Spleen (tissue), 11 donors: ENCODE results near the gene UGT1A7. TPM values are rescaled to one million over a fixed set of nuclear protein-coding genes. Genes with fewer than 3 reads are reported as not detected.
"Not testable (repeated sequence)": the region's sequence is repeated elsewhere in the genome, so short reads cannot be mapped to it uniquely, and the experiment has no call there.

Experiments
- DNase-seq: peaks from one replicate; pipeline ENCODE4 v3.0.0-alpha.2; 2020
- H3K27ac ChIP-seq, 8 donors: fragments of 200-600 bp; sonication (generic) in 7 of 8; 1 replicate in 4 of 8; 2 replicates in 4 of 8; pipeline versions ENCODE4 v1.5.0 to v1.8.0; 2016 to 2021; ENCODE audit warnings: inconsistent platforms in 4 of 8, mild to moderate bottlenecking in 4 of 8, moderate library complexity in 1 of 8
- H3K27me3 ChIP-seq, 7 donors: fragments of 200-600 bp; sonication (generic) in 6 of 7; replicated peaks in 1 of 7; 1 replicate in 4 of 7; 2 replicates in 3 of 7; pipeline versions ENCODE4 v1.5.0 to v1.8.0; 2016 to 2021; ENCODE audit warnings: inconsistent platforms in 3 of 7, mild to moderate bottlenecking in 1 of 7
- H3K36me3 ChIP-seq, 6 donors: fragments of 200-600 bp; sonication (generic) in 5 of 6; 1 replicate in 4 of 6; 2 replicates in 2 of 6; pipeline versions ENCODE4 v1.5.0 to v1.8.0; 2016 to 2021; ENCODE audit warnings: inconsistent platforms in 2 of 6
- H3K4me1 ChIP-seq, 6 donors: fragments of 200-600 bp; sonication (generic) in 5 of 6; 1 replicate in 3 of 6; 2 replicates in 3 of 6; pipeline versions ENCODE4 v1.5.0 to v1.8.0; 2016 to 2021; ENCODE audit warnings: inconsistent platforms in 3 of 6
- H3K4me3 ChIP-seq, 8 donors: fragments of 200-600 bp; sonication (generic) in 7 of 8; 1 replicate in 4 of 8; 2 replicates in 4 of 8; pipeline versions ENCODE4 v1.5.0 to v1.8.0; 2016 to 2021; ENCODE audit warnings: inconsistent platforms in 4 of 8, mild to moderate bottlenecking in 4 of 8, moderate library complexity in 2 of 8
- H3K9me3 ChIP-seq, 8 donors: fragments of 200-600 bp; sonication (generic) in 7 of 8; 1 replicate in 4 of 8; 2 replicates in 4 of 8; pipeline versions ENCODE4 v1.5.0 to v1.8.0; 2016 to 2021; ENCODE audit warnings: inconsistent platforms in 4 of 8
- CTCF ChIP-seq, 11 experiments: fragments of 200-600 bp in 7 of 11; fragments of 450-650 bp in 4 of 11; sonication (generic) in 4 of 11; IDR thresholded peaks in 8 of 11; conservative IDR thresholded peaks in 3 of 11; 1 replicate in 7 of 11; 2 replicates in 4 of 11; pipeline versions ENCODE4 v1.4.0 to v1.8.0; 2016 to 2021; ENCODE audit warnings: antibody characterized with exemption in 11 of 11, inconsistent platforms in 4 of 11, mild to moderate bottlenecking in 1 of 11
- POLR2A ChIP-seq, 3 donors: fragments of 450-650 bp; IDR thresholded peaks; one replicate each; pipeline ENCODE4 v1.5.1; 2017; ENCODE audit warnings: antibody characterized with exemption in 3 of 3, mild to moderate bottlenecking in 1 of 3
- POLR2AphosphoS5 ChIP-seq, 3 donors: sonication (generic); formaldehyde crosslinking; IDR thresholded peaks; one replicate each; pipeline ENCODE4 v1.5.1; 2017; ENCODE audit warnings: antibody characterized with exemption in 3 of 3
- WGBS, 5 donors: extraction: QIAGEN DNeasy Blood & Tissue Kit in 3 of 5; methylation state at CpG; one replicate each; pipeline versions ENCODE4 v1.1.5 to v1.1.7; 2013 to 2018; 5-methylcytosine and 5-hydroxymethylcytosine counted together
- intact Hi-C: fragments of 100-400 bp; cut with DNase I; formaldehyde crosslinking; loops from one replicate; pipeline ENCODE4 v1.15.0; 2023; ENCODE audit warnings: low total_unique reads
- polyA plus RNA-seq, 3 donors: library from polyadenylated mRNA; stranded (reverse); fragments of 200-250 nt; gene quantifications; one replicate each; pipeline ENCODE4 v1.2.1, GENCODE V29; 2013
- total RNA-seq, 7 donors: library from RNA; depleted of rRNA in 3 of 7; stranded (reverse); fragments of >200 nt in 3 of 7; fragmentation: NEBNext Ultra II Directional in 4 of 7; extraction: Animal tissue kit (Norgen Biotek cat#: 25700) in 4 of 7; gene quantifications; one replicate each; pipeline versions ENCODE4 v1.1.0 to v1.2.1, GENCODE V29; 2016 to 2021
- donor health status: healthy with polysubstance abuse.
- donor health status: DM: no; HTN: no; CAD: no; lungs with moderate emphysema.
- donor health status: DM: no; HTN: no; CAD: no.
- donor health status: Bipolar disorder and iron deficiency.
- donor health status: healthy.
- donor health status: DM: no; HTN: no; CAD: no.
- donor health status: DM: yes; HTN: yes; CAD: no.

UGT1A7 gene
- total and polyA plus RNA-seq, 10 donors: 0.03 TPM; not detected in 9

- no peaks in the 10 kb centered on the region for H3K36me3 ChIP-seq
- intact Hi-C loops: no loop called here
- TF ChIP-seq POLR2AphosphoS5 (IDR thresholded peaks at IDR 0.05): no peak
- TF ChIP-seq POLR2A (IDR thresholded peaks at IDR 0.05): no peak
- TF ChIP-seq CTCF (IDR thresholded peaks at IDR 0.05 in 8 of 11, conservative IDR thresholded peaks at IDR 0.05 in 3 of 11): no peak
- no peaks in the 10 kb centered on the region for H3K4me1 ChIP-seq
- peaks cover 0 to 4% (median 0%) of the 10 kb centered on the region in 7 donors for H3K27me3 ChIP-seq
- H3K9me3 ChIP-seq: peaks cover 0 to 5% (median 2%) of the 10 kb centered on the region in 8 donors
- WGBS, 5 donors: 74 to 87% (median 79%) methylated on average over 5 of the region's 5 CpGs
- H3K27ac ChIP-seq: no peak overlapping the region
- no peak for DNase-seq
- no peak overlapping the region for H3K4me3 ChIP-seq
Observed at GRCh38 chr2:233745073-233745755, 63.5 kb downstream of the UGT1A7 start.

- H3K4me3 ChIP-seq: not testable (repeated sequence)
Observed at GRCh38 chr2:233745838-233746237, 64.1 kb downstream of the UGT1A7 start.

GRCh38 chr2:233746475-233747282 is 65.0 kb downstream of the UGT1A7 start:
- 78 to 83% (median 82%) methylated on average over 9 to 10 of the region's 10 CpGs for WGBS, 5 donors
- TF ChIP-seq POLR2AphosphoS5 (IDR thresholded peaks at IDR 0.05): no peak
- no peak for TF ChIP-seq POLR2A (IDR thresholded peaks at IDR 0.05)
- TF ChIP-seq CTCF (IDR thresholded peaks at IDR 0.05 in 8 of 11, conservative IDR thresholded peaks at IDR 0.05 in 3 of 11): no peak
- no peaks in the 10 kb centered on the region for H3K36me3 ChIP-seq
- no peak overlapping the region for H3K27ac ChIP-seq
- peaks cover 0 to 4% (median 0%) of the 10 kb centered on the region in 7 donors for H3K27me3 ChIP-seq
- intact Hi-C loops: no loop called here
- no peaks in the 10 kb centered on the region for H3K4me1 ChIP-seq
- H3K9me3 ChIP-seq: peaks cover 0 to 19% (median 16%) of the 10 kb centered on the region in 8 donors
- DNase-seq: no peak
- H3K4me3 ChIP-seq: no peak overlapping the region

More at GRCh38 chr2:233745838-233746237, 64.1 kb downstream of the UGT1A7 start:
- H3K9me3 ChIP-seq: peaks cover 0 to 11% (median 8%) of the 10 kb centered on the region in 8 donors
- H3K27me3 ChIP-seq, intact Hi-C loops, H3K4me1 ChIP-seq, H3K36me3 ChIP-seq, DNase-seq, H3K27ac ChIP-seq: not testable (repeated sequence)
- 56 to 80% (median 75%) methylated on average over 2 of the region's 2 CpGs for WGBS, 5 donors

GRCh38 chr2:233747283-233747544 is 65.5 kb downstream of the UGT1A7 start:
- DNase-seq: no peak
- intact Hi-C loops: no loop called here
- no peaks in the 10 kb centered on the region for H3K4me1 ChIP-seq
- peaks cover 0 to 23% (median 16%) of the 10 kb centered on the region in 8 donors for H3K9me3 ChIP-seq
- no peak overlapping the region for H3K27ac ChIP-seq
- H3K36me3 ChIP-seq: no peaks in the 10 kb centered on the region
- no peak overlapping the region for H3K4me3 ChIP-seq
- peaks cover 0 to 7% (median 0%) of the 10 kb centered on the region in 7 donors for H3K27me3 ChIP-seq
- TF ChIP-seq POLR2A (IDR thresholded peaks at IDR 0.05) (no peak), POLR2AphosphoS5 (IDR thresholded peaks at IDR 0.05) (no peak), CTCF (IDR thresholded peaks at IDR 0.05 in 8 of 11, conservative IDR thresholded peaks at IDR 0.05 in 3 of 11) (no peak)
- WGBS, 5 donors: 86 to 95% (median 92%) methylated on average over 6 of the region's 6 CpGs

GRCh38 chr2:233750689-233751088 is 69.0 kb downstream of the UGT1A7 start:
- H3K27me3 ChIP-seq: peaks cover 0 to 17% (median 0%) of the 10 kb centered on the region in 7 donors
- 74 to 89% (median 82%) methylated on average over 2 of the region's 2 CpGs for WGBS, 5 donors
- H3K4me1 ChIP-seq, H3K27ac ChIP-seq, intact Hi-C loops, DNase-seq, H3K36me3 ChIP-seq, H3K4me3 ChIP-seq: not testable (repeated sequence)
- peaks cover 0 to 23% (median 16%) of the 10 kb centered on the region in 8 donors for H3K9me3 ChIP-seq

- H3K4me1 ChIP-seq, H3K36me3 ChIP-seq, H3K27ac ChIP-seq, intact Hi-C loops, H3K4me3 ChIP-seq, DNase-seq: not testable (repeated sequence)
- Histone ChIP-seq H3K9me3 (peaks cover 0 to 23% (median 16%) of the 10 kb centered on the region in 8 donors), H3K27me3 (peaks cover 0 to 17% (median 0%) of the 10 kb centered on the region in 7 donors)
- WGBS, 5 donors: 58 to 80% (median 77%) methylated on average over 2 of the region's 2 CpGs
Observed at GRCh38 chr2:233751212-233752009, 69.7 kb downstream of the UGT1A7 start.
